CD14-positive monocyte (primary cell): Measurements from ENCODE around the gene NDUFB3. TPM values are rescaled to one million over a fixed set of nuclear protein-coding genes. Genes with fewer than 3 reads are reported as not detected.

Source experiments
- DNase-seq, 3 donors: peaks; one replicate each; pipeline ENCODE4 v3.0.0-alpha.2; 2011 to 2022
- H2AFZ ChIP-seq: 2 replicates; pipeline ENCODE4 v1.6.0; 2012; ENCODE audit warnings: mild to moderate bottlenecking, low read depth, low read length, inconsistent platforms; ENCODE audit not compliant: insufficient read depth, poor library complexity, severe bottlenecking
- H3K27ac ChIP-seq, 2 donors: 1 replicate in 1 of 2; 2 replicates in 1 of 2; pipeline ENCODE4 v1.5.1; 2012 to 2013; ENCODE audit warnings: low read length in 2 of 2, control low read depth in 1 of 2, inconsistent platforms in 1 of 2, low read depth in 1 of 2, mild to moderate bottlenecking in 1 of 2
- H3K27me3 ChIP-seq, 2 donors: one replicate each; pipeline versions ENCODE4 v1.6.0 to v1.6.1; 2011 to 2013; ENCODE audit warnings: low read length in 2 of 2; ENCODE audit not compliant: control insufficient read depth in 2 of 2, insufficient read depth in 2 of 2
- H3K36me3 ChIP-seq, 2 donors: replicated peaks in 1 of 2; 1 replicate in 1 of 2; 2 replicates in 1 of 2; pipeline versions ENCODE4 v1.5.1 to v1.6.1; 2012 to 2013; ENCODE audit warnings: low read length in 2 of 2, control low read depth in 1 of 2, inconsistent platforms in 1 of 2, mild to moderate bottlenecking in 1 of 2; ENCODE audit not compliant: insufficient read depth in 2 of 2, control insufficient read depth in 1 of 2
- H3K4me1 ChIP-seq, 2 donors: 1 replicate in 1 of 2; 2 replicates in 1 of 2; pipeline versions ENCODE4 v1.5.1 to v1.6.1; 2012 to 2013; ENCODE audit warnings: low read length in 2 of 2, control low read depth in 1 of 2, inconsistent platforms in 1 of 2, mild to moderate bottlenecking in 1 of 2, moderate library complexity in 1 of 2; ENCODE audit not compliant: insufficient read depth in 2 of 2, control insufficient read depth in 1 of 2
- H3K4me2 ChIP-seq: replicated peaks from 2 replicates; pipeline ENCODE3; 2012; ENCODE audit warnings: low read length, moderate library complexity, mild to moderate bottlenecking; ENCODE audit not compliant: poor library complexity, severe bottlenecking; ENCODE audit errors: extremely low read depth
- H3K4me3 ChIP-seq, 3 experiments: fragments of 200-600 bp in 1 of 3; sonication (generic) in 1 of 3; replicated peaks in 1 of 3; 1 replicate in 2 of 3; 2 replicates in 1 of 3; pipeline ENCODE4 v1.5.1; 2011 to 2013; ENCODE audit warnings: low read length in 3 of 3, mild to moderate bottlenecking in 3 of 3, control low read depth in 2 of 3, low read depth in 2 of 3, inconsistent platforms in 1 of 3, moderate library complexity in 1 of 3
- H3K79me2 ChIP-seq: 2 replicates; pipeline ENCODE4 v1.6.0; 2012; ENCODE audit warnings: mild to moderate bottlenecking, control low read depth, inconsistent platforms, low read length, moderate library complexity; ENCODE audit not compliant: insufficient read depth
- H3K9ac ChIP-seq: 2 replicates; pipeline ENCODE4 v1.6.0; 2017; ENCODE audit warnings: low read length, mild to moderate bottlenecking; ENCODE audit not compliant: insufficient read depth, poor library complexity, severe bottlenecking
- H3K9me3 ChIP-seq, 2 donors: replicated peaks in 1 of 2; 1 replicate in 1 of 2; 2 replicates in 1 of 2; pipeline versions ENCODE4 v1.5.1 to v1.6.1; 2012 to 2013; ENCODE audit warnings: low read length in 2 of 2, control low read depth in 1 of 2; ENCODE audit not compliant: control insufficient read depth in 1 of 2, insufficient read depth in 1 of 2
- H4K20me1 ChIP-seq: 2 replicates; pipeline ENCODE4 v1.6.0; 2012; ENCODE audit warnings: mild to moderate bottlenecking, low read length, control low read depth, moderate library complexity; ENCODE audit not compliant: insufficient read depth
- H3K27ac Mint-ChIP-seq, 7 donors: one replicate each; pipeline ENCODE4 v1.8.0; 2020; ENCODE audit warnings: mild to moderate bottlenecking in 7 of 7, mixed read lengths in 7 of 7, moderate library complexity in 6 of 7, inconsistent platforms in 2 of 7
- H3K27me3 Mint-ChIP-seq, 3 donors: one replicate each; pipeline ENCODE4 v1.8.0; 2021 to 2022; ENCODE audit warnings: low read depth in 3 of 3, mild to moderate bottlenecking in 3 of 3, mixed read lengths in 3 of 3, moderate library complexity in 3 of 3, inconsistent platforms in 1 of 3
- H3K36me3 Mint-ChIP-seq, 2 donors: one replicate each; pipeline ENCODE4 v1.8.0; 2020; ENCODE audit warnings: mixed read lengths in 2 of 2, inconsistent platforms in 1 of 2, mild to moderate bottlenecking in 1 of 2
- H3K4me1 Mint-ChIP-seq: one replicate; pipeline ENCODE4 v1.8.0; 2020; ENCODE audit warnings: mild to moderate bottlenecking, mixed read lengths
- H3K4me3 Mint-ChIP-seq, 2 donors: one replicate each; pipeline ENCODE4 v1.8.0; 2020; ENCODE audit warnings: mild to moderate bottlenecking in 2 of 2, mixed read lengths in 2 of 2, moderate library complexity in 1 of 2
- H3K9me3 Mint-ChIP-seq, 7 donors: one replicate each; pipeline ENCODE4 v1.8.0; 2020 to 2022; ENCODE audit warnings: mixed read lengths in 7 of 7, mild to moderate bottlenecking in 6 of 7, moderate library complexity in 6 of 7, inconsistent platforms in 2 of 7
- CTCF ChIP-seq: fragments of 200-600 bp; IDR thresholded peaks from one replicate; pipeline ENCODE4 v1.8.0; 2022; ENCODE audit warnings: antibody characterized with exemption, mild to moderate bottlenecking
- WGBS: methylation state at CpG from one replicate; pipeline ENCODE4 v1.1.5; 2013; ENCODE audit warnings: missing lambda C conversion rate; ENCODE audit not compliant: insufficient coverage; 5-methylcytosine and 5-hydroxymethylcytosine counted together
- intact Hi-C, 2 donors: fragments of 100-400 bp; cut with micrococcal nuclease; formaldehyde crosslinking; loops; one replicate each; pipeline versions ENCODE4 v1.15.0 to v1.15.1; 2023
- polyA plus RNA-seq, 3 donors: library from polyadenylated mRNA; depleted of rRNA in 1 of 3; unstranded in 2 of 3; stranded (reverse) in 1 of 3; fragments of 300-500 nt in 2 of 3; fragments of >200 nt in 1 of 3; fragmentation: Illumina TruSeq in 2 of 3; gene quantifications; 1 replicate in 2 of 3; 2 replicates in 1 of 3; pipeline ENCODE4 v1.2.3, GENCODE V29; 2012 to 2021

NDUFB3 gene
- polyA plus RNA-seq, 3 donors, result 26.3 to 340 (median 313) TPM

GRCh38 chr2:201128033-201128432, 56.2 kb downstream of the NDUFB3 start:
- Histone ChIP-seq H3K4me1 (peaks cover 97 to 100% of the 10 kb centered on the region in 2 donors), H3K27ac (peak overlapping the region in 1 of 2 donors; percentile 96), H3K36me3 (peaks cover 8 to 17% of the 10 kb centered on the region in 2 donors), H3K4me2 (peak overlapping the region; percentile 96), H3K9me3 (no peaks in the 10 kb centered on the region), H3K9ac (no peak overlapping the region), H3K4me3 (no peak overlapping the region), H2AFZ (no peak overlapping the region), H4K20me1 (peaks cover 90% of the 10 kb centered on the region), H3K27me3 (no peaks in the 10 kb centered on the region), H3K79me2 (peaks cover 100% of the 10 kb centered on the region)
- no peak for TF ChIP-seq CTCF
- peaks cover 37 to 48% of the 10 kb centered on the region in 2 donors for H3K36me3 Mint-ChIP-seq
- H3K27me3 Mint-ChIP-seq, result no peaks in the 10 kb centered on the region
- WGBS, result no CpG with 5 or more reads among the region's 1 CpG
- peaks cover 91% of the 10 kb centered on the region for H3K4me1 Mint-ChIP-seq
- peak overlapping the region in 1 of 2 donors; percentile 80 for H3K4me3 Mint-ChIP-seq
- DNase-seq, result no peak
- peak overlapping the region in 4 of 7 donors; percentile 93 to 98 (median 98) for H3K27ac Mint-ChIP-seq
- intact Hi-C loops, result no loop called here
- H3K9me3 Mint-ChIP-seq, result no peaks in the 10 kb centered on the region

- H3K79me2 ChIP-seq, result peaks cover 100% of the 10 kb centered on the region
- peaks cover 85% of the 10 kb centered on the region for H3K4me1 Mint-ChIP-seq
- no peak overlapping the region for H2AFZ ChIP-seq
- H3K9ac ChIP-seq, result peak overlapping the region; percentile 5
- DNase-seq, result peak in 2 of 3 donors; percentile 72 to 93
- H3K4me2 ChIP-seq, result peak overlapping the region; percentile 54
- H3K27me3 Mint-ChIP-seq, result no peaks in the 10 kb centered on the region
- intact Hi-C loops, result no loop called here
- H3K36me3 ChIP-seq, result peaks cover 15 to 22% of the 10 kb centered on the region in 2 donors
- no peaks in the 10 kb centered on the region for H3K27me3 ChIP-seq
- TF ChIP-seq CTCF, result no peak
- H3K4me3 Mint-ChIP-seq, result peak overlapping the region; percentile 54 to 84
- H3K9me3 ChIP-seq, result no peaks in the 10 kb centered on the region
- H3K36me3 Mint-ChIP-seq, result peaks cover 37 to 48% of the 10 kb centered on the region in 2 donors
- peaks cover 88 to 95% of the 10 kb centered on the region in 2 donors for H3K4me1 ChIP-seq
- peak overlapping the region; percentile 85 for H3K27ac ChIP-seq
- peak overlapping the region in 2 of 3 experiments; percentile 7 to 64 for H3K4me3 ChIP-seq
- H3K9me3 Mint-ChIP-seq, result peaks cover 0 to 2% (median 0%) of the 10 kb centered on the region in 7 donors
- 57% methylated on average over 1 of the region's 4 CpGs for WGBS
- H3K27ac Mint-ChIP-seq, result peak overlapping the region; percentile 90 to 98 (median 97)
- H4K20me1 ChIP-seq, result peaks cover 89% of the 10 kb centered on the region
These were observed 57.2 kb downstream of the NDUFB3 start for GRCh38 chr2:201128933-201129505.
